HG03571 (cell line): ENCODE results near the gene CACNA1E.
"Not testable (repeated sequence)": the region's sequence is repeated elsewhere in the genome, so short reads cannot be mapped to it uniquely, and the experiment has no call there.

ENCODE experiments used
- ATAC-seq: cut with Tn5 transposase; IDR thresholded peaks from one replicate; pipeline ENCODE4 v1.9.1; 2021; ENCODE audit not compliant: unreplicated experiment

CACNA1E gene

DNA sequence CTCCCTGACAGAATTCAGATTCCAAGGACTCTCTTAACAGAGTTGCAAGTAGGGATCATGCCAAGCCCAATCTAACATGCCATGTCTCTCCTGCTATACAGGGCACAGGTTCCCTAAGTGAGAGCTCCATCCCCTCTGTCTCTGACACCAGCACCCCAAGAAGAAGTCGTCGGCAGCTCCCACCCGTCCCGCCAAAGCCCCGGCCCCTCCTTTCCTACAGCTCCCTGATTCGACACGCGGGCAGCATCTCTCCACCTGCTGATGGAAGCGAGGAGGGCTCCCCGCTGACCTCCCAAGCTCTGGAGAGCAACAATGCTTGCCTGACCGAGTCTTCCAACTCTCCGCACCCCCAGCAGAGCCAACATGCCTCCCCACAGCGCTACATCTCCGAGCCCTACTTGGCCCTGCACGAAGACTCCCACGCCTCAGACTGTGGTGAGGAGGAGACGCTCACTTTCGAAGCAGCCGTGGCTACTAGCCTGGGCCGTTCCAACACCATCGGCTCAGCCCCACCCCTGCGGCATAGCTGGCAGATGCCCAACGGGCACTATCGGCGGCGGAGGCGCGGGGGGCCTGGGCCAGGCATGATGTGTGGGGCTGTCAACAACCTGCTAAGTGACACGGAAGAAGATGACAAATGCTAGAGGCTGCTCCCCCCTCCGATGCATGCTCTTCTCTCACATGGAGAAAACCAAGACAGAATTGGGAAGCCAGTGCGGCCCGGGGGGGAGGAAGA is 315.0 kb downstream of the CACNA1E start:
- no peak for ATAC-seq

DNA sequence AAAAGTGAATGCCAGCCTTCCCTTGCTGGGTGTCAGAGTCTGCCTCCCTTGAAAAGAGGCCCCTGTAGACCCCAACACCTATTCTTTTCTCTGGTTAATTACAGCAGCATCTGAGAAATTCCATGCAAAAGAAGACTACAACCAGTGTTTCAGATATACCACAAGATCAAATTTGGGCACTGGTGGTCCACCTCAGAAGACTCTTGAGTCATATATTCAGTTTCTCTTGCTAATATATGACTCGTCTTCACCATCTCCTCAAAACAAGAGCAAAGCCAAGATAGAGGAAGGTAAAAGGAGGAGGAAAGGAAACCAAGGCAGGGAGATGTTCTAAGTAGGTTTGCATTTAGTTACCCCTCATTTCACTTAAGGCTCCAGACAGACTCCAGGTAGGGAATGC is 318.3 kb downstream of the CACNA1E start:
- ATAC-seq, result no peak

DNA sequence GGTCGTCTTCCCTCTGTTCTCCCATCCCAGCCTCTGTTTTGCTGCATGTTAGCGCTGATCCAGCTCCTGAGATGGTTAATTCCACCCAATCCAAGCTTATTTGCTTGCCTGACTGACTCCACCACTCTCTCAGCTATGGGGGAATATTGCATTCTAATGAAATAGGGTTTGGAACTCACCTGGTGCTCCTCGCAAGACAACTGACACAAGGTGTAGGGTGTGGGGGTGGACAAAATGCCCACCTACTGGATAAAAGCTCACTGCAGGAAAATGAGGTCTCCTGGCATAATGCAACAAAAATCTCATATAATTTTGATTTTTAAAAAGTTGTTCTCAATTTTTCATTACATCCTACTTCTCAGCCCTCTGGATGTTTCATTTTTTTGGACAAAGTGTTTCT is 319.1 kb downstream of the CACNA1E start:
- no peak for ATAC-seq

DNA sequence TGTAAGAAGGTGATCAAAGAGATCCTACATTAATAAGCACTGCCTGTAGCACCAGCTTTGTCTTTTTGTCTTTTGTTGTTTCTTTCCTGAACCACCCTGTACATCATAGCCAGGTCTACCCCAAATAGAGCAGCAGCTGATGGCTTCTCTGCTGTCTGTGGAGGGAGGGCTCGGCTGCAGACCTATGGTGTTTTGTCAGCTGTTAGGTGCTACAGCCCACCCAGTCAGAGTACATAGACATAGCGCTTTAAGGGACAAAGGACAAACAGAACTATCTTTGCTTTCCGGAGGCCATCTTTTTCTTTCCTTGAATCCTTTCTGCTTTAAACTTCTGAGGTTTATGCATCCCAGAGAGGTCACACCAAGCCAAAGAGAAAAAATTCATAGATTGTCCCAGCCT is 320.1 kb downstream of the CACNA1E start:
- no peak for ATAC-seq

DNA sequence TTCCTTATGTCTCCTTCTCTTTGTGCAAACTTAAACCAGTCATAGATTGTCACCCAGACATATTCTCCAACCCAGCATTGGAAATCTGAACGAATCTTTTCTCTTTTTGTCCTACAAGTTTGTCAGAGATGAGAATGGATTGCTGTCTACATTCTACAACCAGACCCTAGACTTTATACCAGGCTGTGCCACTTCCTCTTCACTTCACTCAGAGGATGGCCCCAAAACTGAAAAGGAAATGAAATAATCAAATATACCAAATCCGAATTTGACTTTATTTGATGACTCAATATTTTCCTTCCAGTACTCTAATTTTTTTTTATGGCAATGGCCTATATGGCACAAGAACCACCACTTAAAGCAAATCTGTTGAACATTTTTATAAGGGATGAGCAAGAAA is 321.7 kb downstream of the CACNA1E start:
- no peak for ATAC-seq

DNA sequence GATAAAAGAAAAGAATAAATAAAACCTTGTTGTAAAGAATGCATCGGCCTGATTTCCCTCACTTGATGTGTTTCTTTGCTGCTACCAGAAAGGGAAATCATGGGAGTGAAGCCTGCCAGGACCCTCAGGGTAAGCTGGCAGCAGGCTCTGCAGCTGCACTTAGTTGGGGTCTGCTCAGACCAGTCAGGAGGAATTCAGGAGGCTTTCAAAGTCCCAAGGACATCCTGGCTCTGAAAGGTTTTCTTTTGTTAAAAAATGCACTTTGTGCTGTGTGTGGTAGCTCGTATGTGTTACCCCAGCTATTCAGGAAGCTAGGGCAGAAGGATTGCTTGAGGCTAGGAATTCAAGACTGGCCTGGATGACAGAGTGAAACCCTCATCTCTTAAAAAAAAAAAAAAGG is 323.4 kb downstream of the CACNA1E start:
- ATAC-seq, result no peak

DNA sequence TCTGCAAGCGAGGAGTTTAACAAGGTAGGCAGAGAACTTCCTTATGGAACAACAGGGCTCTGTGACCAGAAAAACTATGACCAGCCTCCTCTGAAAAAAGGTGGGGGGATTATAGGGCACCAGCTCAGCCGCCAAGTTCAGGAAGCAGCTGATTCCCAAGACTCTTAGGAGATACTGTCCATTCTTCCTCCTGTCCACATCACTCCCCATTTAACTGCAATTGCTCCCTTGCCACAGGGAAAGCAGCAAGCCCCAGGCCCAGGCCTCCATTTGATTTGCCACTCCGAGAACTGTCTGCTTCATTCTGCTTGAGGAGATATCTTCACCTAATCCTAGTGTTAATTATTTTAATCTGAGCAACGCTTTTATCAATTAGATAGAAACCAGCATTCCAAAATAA is 323.9 kb downstream of the CACNA1E start:
- ATAC-seq, result no peak

DNA sequence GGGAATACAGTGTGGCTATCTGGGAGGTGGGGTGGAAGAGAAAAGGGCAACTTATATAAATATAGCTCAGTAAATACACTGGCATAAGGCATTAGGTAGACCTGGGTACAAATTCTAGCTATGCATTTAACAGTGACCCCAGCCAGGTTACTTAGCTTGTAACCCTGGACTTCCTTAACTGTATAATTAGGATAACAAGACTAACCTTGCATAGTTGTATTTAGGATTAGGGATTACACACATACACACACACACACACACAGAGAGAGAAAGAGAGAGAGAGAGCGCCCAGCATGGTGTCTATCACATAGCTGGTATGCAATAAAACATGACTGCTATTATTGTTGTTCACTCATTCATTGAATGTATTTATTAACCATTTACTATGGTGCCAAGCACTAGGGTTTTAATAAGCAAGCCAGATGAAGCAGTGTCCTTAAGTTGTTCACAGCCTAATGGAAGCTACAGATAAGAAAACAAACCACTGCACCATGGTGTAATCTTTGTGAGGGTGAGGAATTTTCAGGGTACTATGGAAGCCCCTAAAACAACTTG is 326.8 kb downstream of the CACNA1E start:
- ATAC-seq, result no peak

DNA sequence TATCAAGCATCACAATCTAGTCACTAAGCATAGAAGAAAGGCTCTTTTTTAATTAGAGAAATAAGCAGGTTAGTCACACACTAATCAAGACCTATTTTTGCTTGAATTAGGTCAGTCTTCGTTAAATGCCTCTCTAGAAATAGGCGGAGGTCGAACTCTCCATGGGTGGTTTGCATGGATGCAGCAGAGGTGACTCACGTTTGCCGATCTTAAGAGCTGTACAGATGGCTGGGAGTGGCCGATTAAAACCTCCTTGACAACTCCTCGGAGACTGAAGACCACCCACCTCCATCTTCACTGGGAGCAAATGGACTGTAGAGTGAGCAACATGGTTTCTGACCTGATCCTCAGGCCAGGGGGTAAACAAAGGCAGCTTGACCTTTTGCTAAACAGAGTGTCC is 328.9 kb downstream of the CACNA1E start:
- ATAC-seq, result no peak

DNA sequence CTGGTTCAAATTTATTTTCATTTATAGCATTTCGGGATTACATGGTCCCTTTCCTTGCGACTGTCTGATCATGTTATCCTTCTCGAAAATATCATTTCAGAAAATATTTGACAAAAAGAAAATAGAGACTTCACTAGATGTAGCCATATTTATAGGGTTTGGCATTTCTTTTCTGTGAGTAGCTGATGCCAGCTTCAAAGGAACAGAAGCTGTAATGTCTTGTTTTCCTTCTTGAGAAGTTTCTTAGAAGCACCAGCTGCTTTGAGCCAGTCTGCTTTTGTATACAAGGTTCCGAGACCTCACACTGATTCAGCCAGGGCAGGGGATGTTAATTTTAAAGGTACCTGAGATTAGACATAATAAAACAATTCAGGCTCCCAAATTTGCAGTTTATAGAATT is 329.9 kb downstream of the CACNA1E start:
- no peak for ATAC-seq

DNA sequence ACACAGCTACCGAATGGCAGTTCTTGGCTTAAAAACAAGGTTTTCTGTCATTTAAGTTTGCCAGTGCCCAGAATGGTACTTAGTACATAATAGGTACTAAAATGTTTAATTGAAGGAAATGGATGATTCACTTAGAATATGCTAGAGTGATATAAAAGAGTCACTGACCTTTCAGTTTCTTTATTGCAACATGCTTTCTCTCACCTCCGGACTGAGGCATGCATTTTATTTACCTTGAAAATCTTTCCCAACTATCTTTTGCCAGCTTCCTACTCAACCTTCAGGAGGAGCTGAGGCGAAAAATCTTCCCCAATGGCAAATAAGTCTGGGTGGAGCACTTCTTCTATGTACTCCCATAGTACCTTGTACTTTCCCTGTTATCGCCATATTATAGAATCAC is 333.3 kb downstream of the CACNA1E start:
- ATAC-seq, result no peak

DNA sequence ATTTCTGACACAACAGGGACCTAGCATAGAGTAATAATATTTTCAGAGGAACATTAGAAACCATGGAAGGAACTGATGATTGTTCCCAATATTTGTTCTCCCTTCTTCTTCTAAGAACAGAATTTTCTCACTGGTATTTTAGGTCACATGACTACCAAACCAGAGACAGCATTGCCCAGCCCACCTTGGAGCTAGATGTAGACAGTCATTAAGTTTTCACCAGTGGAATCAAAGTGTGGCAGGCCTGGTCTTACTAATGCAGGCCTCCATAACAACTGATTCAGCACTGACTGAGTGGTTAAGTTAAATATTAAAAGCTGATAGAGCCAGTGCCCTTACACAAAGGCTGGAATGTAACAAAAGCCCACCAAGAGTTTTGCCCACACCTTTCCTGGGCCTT is 333.8 kb downstream of the CACNA1E start:
- no peak for ATAC-seq

DNA sequence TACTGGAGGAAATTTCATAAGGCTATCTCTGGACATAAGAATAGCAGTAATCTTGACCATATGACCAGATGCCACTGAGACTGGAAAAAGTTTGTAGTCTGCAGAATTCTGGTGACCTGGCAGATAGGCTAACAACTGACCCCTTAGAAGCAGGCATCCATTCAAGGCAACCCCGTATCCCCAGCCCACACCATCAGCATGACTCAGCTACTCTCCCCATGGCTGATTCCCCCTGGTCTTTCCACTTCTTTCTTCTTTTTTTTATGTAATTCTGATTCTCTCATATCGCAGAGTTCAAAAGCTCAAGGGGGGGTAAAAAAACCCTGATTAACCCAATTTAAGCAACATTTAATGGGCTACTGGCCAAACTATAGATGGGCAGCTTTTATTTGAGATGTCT is 335.1 kb downstream of the CACNA1E start:
- ATAC-seq, result no peak

DNA sequence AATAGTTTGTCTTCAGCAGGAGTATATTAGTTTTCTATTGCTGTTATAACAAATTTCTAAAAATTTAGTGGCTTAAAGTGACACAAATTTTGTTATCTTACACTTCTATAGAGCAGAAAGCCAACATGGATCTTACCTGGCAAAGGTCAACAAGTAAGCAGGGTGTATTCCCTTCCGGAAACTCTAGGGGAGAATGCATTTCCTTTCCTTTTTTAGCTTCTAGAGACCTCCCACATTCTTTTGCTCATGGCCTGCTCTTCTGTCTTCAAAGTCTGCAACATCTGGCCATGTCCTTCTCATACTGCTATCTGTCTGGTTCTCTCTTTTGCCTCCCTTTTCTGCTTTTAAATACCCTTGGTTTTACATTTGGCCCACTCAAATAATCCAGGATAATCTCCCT is 335.6 kb downstream of the CACNA1E start:
- ATAC-seq, result no peak

DNA sequence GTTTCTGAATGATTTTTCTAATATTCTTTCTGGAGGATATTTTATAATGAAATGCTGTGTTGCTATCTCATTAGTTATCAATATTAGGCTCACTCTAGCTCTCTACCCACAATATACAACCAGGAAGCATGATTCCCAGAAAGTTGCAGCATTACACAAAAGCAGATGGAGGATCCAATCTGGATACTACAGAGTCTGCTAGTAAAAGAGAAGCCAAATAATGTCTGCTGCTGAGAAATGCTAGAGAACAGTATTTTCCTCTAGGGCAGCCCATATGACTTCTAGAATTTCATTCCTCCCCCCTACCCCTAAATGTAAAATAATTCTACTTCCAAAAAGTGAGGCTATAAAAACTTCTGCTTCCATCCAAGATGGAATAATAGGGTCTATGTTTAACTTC is 338.4 kb downstream of the CACNA1E start:
- no peak for ATAC-seq

DNA sequence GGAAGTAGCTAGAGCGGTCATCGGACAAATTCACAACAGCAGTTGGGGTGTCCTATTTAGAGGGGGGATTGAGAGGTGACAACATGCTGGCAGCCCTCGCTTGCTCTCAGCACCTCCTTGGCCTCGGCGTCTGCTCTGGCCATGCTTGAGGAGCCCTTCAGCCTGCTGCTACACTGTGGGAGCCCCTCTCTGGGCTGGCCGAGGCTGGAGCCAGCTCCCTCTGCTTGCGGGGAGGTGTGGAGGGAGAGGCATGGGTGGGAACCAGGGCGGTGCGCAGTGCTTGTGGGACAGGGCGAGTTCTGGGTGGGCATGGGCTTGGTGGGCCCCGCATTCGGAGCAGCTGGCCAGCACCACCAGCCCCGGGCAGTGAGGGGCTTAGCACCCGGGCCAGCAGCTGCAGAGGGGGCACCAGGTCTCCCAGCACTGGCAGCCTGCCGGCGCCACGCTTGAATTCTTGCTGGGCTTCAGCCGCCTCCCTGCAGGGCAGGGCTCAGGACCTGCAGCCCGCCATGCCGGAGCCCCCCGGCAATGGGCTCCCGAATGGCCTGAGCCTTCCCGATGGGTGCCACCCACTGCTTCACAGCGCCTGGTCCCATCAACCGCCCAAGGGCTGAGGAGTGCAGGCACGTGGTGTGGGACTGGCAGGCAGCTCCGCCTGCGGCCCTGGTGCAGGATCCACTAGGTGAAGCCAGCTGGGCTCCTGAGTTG is 349.0 kb downstream of the CACNA1E start:
- ATAC-seq, result not testable (repeated sequence)

DNA sequence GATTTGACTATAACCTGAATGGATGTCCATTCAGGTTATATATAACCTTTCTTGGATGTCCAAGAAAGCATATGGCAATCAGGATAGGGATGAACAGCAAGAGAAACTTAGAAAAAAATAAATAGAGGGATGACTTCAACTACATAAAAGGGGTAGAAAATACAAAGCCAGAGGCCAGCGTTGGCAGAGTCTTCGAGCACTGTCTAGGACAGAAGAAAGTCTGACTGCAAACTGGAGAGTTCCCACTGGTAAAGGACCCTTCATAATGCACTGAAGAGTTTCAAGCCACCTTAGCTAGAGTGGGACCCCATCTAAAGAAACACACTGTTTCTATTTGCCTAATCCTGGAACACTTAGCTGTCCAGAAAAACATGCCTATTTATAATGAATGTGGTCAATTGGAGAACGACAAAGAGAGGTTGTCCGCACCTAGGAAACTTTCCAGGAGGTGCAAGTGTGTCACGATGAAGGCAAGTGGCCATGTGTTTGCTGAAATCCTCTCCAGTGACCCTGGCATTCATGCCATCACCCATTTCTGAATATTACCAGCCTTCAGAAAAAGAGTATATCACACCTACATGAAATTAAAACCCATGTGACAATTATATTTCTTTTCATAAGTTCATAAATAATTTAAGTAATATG is 362.8 kb downstream of the CACNA1E start:
- no peak for ATAC-seq

DNA sequence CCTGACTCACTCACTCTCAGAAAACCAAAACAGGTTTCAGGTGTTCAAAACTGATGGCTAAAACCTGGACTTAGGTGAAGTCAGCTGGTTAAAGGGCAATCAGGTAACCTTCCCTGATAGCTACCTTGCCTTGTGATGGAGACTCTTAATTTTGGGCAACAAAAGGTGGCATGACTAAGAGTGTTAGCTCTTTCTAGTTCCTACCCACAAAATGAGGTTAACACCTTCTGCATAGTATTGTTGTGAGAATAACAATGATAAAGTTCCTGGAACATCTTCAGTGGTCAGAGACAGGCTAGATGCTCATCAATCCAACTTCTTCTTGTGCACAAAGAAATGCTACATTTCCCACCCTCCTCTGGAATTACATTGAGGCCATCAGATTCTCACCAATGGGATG is 363.4 kb downstream of the CACNA1E start:
- ATAC-seq, result no peak

DNA sequence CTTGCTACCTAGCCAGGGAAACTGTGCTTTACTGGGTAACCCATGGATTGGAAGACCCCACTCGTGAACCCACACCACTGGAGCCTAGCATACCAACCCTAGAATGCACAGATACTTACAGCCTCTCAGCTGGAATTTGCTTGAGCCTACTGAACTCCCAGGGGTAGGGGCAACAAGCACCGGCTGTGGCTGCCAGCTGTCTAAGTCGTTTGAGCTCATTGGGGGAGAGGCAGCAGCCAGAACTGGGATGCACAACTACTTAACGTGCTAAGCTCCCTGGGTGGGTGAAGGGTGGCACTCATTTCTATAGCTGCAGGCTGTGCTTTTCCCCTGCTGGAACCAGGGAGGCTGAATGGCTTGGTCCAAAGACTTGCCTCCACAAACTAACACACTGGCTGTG is 365.8 kb downstream of the CACNA1E start:
- ATAC-seq, result no peak

DNA sequence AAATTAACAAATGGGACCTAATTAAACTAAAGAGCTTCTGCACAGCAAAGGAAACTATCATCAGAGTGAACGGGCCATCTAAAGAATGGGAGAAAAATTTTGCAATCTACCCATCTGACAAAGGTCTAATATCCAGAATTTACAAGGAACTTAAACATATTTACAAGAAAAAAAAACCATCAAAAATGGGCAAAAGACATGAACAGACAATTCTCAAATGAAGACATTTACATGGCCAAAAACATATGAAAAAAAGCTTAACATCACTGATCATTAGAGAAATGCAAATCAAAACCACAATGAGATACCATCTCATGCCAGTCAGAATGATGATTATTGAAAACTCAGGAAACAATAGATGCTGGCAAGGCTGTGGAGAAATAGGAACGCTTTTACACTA is 370.9 kb downstream of the CACNA1E start:
- ATAC-seq, result not testable (repeated sequence)

DNA sequence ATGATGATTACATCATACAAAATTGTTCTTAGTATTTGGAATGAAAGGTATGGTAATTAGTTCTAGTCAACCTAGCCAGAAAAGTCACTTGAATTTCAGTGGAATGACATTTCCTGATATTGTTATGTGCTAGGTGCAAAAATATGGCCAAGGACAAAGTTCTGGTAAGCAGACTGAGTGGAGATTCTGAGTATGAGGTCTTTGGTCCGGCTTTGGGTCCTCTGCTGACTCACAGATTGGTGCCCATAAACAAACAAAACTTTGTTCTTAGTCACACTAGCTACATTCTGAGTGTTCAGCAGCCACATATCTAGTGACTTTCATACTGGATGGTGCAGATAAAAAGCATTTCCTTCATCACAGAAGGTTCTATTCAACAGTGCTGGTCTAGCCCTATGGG is 372.1 kb downstream of the CACNA1E start:
- ATAC-seq, result no peak
